ENCODE results near the gene AKAP7.

- TF ChIP-seq POLR2AphosphoS5 (IDR thresholded peaks at IDR 0.05) (no peak), CTCF (IDR thresholded peaks at IDR 0.05; ENCODE audit: poor library complexity, severe bottlenecking) (no peak), EZH2 (IDR thresholded peaks at IDR 0.05; ENCODE audit: borderline replicate concordance, insufficient read depth, low read length, poor library complexity, severe bottlenecking) (no peak), TAF1 (IDR thresholded peaks at IDR 0.05; ENCODE audit: low read depth) (no peak)
Measured at GRCh38 chr6:131322125-131322524, 186.9 kb downstream of the AKAP7 start.

Data from neural cell (in vitro differentiated cells).